HPDE6-E6E7 (cell line): Measurements from ENCODE around the gene CBY3.
"Not testable (repeated sequence)": the region's sequence is repeated elsewhere in the genome, so short reads cannot be mapped to it uniquely, and the experiment has no call there.

Source experiments
- DNase-seq: peaks from one replicate; pipeline ENCODE4 v3.0.0; 2011; ENCODE audit warnings: missing footprints; ENCODE audit errors: extremely low spot score

Gene CBY3

GRCh38 chr5:179680780-179681401 is at the start of gene CBY3:
Gene CBY3 (minus strand): TSS chr5:179681034. CDS start chr5:179680918, 116 bp downstream.
- no peak for DNase-seq

- DNase-seq: no peak
Measured at GRCh38 chr5:179730356-179730755, 49.5 kb upstream of the CBY3 start.

GRCh38 chr5:179729727-179730126 is 48.9 kb upstream of the CBY3 start:
- no peak for DNase-seq

- DNase-seq: no peak
Measured at GRCh38 chr5:179729303-179729702, 48.5 kb upstream of the CBY3 start.

GRCh38 chr5:179727106-179727505 is 46.3 kb upstream of the CBY3 start:
- DNase-seq: no peak

GRCh38 chr5:179724163-179724562 is 43.3 kb upstream of the CBY3 start:
- no peak for DNase-seq

GRCh38 chr5:179720222-179720621 is 39.4 kb upstream of the CBY3 start:
- no peak for DNase-seq

- DNase-seq: no peak
Measured at GRCh38 chr5:179716286-179716685, 35.5 kb upstream of the CBY3 start.

GRCh38 chr5:179700401-179700918 is 19.6 kb upstream of the CBY3 start:
- no peak for DNase-seq

GRCh38 chr5:179699616-179700237 is 18.9 kb upstream of the CBY3 start:
- no peak for DNase-seq

- DNase-seq: no peak
Measured at GRCh38 chr5:179698935-179699615, 18.2 kb upstream of the CBY3 start, which contains the start of gene CANX. Gene CANX (plus strand): TSS chr5:179698967. CDS start chr5:179705682, 6,715 bp downstream.

- peak; percentile 99 for DNase-seq
Measured at GRCh38 chr5:179697993-179698934, 17.4 kb upstream of the CBY3 start.

- not testable (repeated sequence) for DNase-seq
Measured at GRCh38 chr5:179697543-179697942, 16.7 kb upstream of the CBY3 start.

GRCh38 chr5:179697108-179697507 is 16.3 kb upstream of the CBY3 start:
- no peak for DNase-seq

- no peak for DNase-seq
Measured at GRCh38 chr5:179696603-179697002, 15.8 kb upstream of the CBY3 start.

- no peak for DNase-seq
Measured at GRCh38 chr5:179694561-179694960, 13.7 kb upstream of the CBY3 start.

GRCh38 chr5:179689212-179689611 is 8.4 kb upstream of the CBY3 start:
- not testable (repeated sequence) for DNase-seq

GRCh38 chr5:179680014-179680779 is 637 bp downstream of the CBY3 start:
- no peak for DNase-seq

- DNase-seq: peak; percentile 79
Measured at GRCh38 chr5:179679014-179679674, 1.7 kb downstream of the CBY3 start.
